ENCODE measurements around the gene SLC12A8. TPM values are rescaled to one million over a fixed set of nuclear protein-coding genes. Genes with fewer than 3 reads are reported as not detected.

SLC12A8 gene
- total RNA-seq, 2 experiments from 2014 or later = 0.26 to 0.39 TPM

- CTCF ChIA-PET = interaction anchor here (0.5 to 1.7 kb wide), 3 partner anchors 21 to 55 kb away, joined by 3 to 5 read pairs (median 4); no protein-coding TSS in a partner anchor
- peaks cover 11% of the 10 kb centered on the region for H3K27me3 Mint-ChIP-seq
Measured at GRCh38 chr3:125055913-125056745, 156.4 kb downstream of the SLC12A8 start, which contains the start of gene HEG1. HEG1 (minus strand) TSS chr3:125055997; CDS start chr3:125055890, 107 bp downstream.

GRCh38 chr3:125055331-125055912 is 157.1 kb downstream of the SLC12A8 start:
- Mint-ChIP-seq H3K9me3 (ENCODE audit: low read depth) (no peaks in the 10 kb centered on the region), H3K36me3 (ENCODE audit: low read depth) (peaks cover 7% of the 10 kb centered on the region), H3K27ac (peak overlapping the region; percentile 90), H3K27me3 (peaks cover 6% of the 10 kb centered on the region), H3K4me1 (peaks cover 46% of the 10 kb centered on the region), H3K4me3 (peak overlapping the region; percentile 94)
- intact Hi-C loops (cut with DNase I, micrococcal nuclease) = loop anchor here (1.0 to 10.0 kb wide), 6 partner anchors 67 to 1851 kb away; partner anchors contain the start of genes HACD2 (in 1 of the 2), OSBPL11 (in 1 of the 2), SEC22A (in 1 of the 2) and SLC41A3 (in 1 of the 2)
- peak; percentile 53 for DNase-seq
- peak; percentile 13 for ATAC-seq
- POLR2A ChIA-PET = no interaction called here
- CTCF ChIA-PET = no interaction called here

More at GRCh38 chr3:125055913-125056745, 156.4 kb downstream of the SLC12A8 start, which contains the start of gene HEG1:
- Mint-ChIP-seq H3K4me3 (peak within 1 kb of the TSS; percentile 94), H3K27ac (peak within 1 kb of the TSS; percentile 90), H3K36me3 (ENCODE audit: low read depth) (peaks cover 3% of the 10 kb centered on the region), H3K9me3 (ENCODE audit: low read depth) (no peaks in the 10 kb centered on the region), H3K4me1 (peaks cover 40% of the 10 kb centered on the region)
- DNase-seq = peak; percentile 85
- intact Hi-C loops (cut with DNase I, micrococcal nuclease) = loop anchor here (1.0 to 10.0 kb wide), 6 partner anchors 66 to 1851 kb away; partner anchors contain the start of genes HACD2 (in 1 of the 2), OSBPL11 (in 1 of the 2), SEC22A (in 1 of the 2) and SLC41A3 (in 1 of the 2)
- POLR2A ChIA-PET = no interaction called here
- peak; percentile 58 for ATAC-seq

- POLR2A ChIA-PET = no interaction called here
- CTCF ChIA-PET = interaction anchor here (0.8 to 1.6 kb wide), 3 partner anchors 9 to 293 kb away, joined by 3 read pairs; no protein-coding TSS in a partner anchor
Measured at GRCh38 chr3:125054449-125055329, 157.9 kb downstream of the SLC12A8 start.

GRCh38 chr3:125054062-125054448 is 158.5 kb downstream of the SLC12A8 start:
- Mint-ChIP-seq H3K4me1 (peaks cover 48% of the 10 kb centered on the region), H3K27me3 (peaks cover 2% of the 10 kb centered on the region), H3K36me3 (ENCODE audit: low read depth) (peaks cover 9% of the 10 kb centered on the region), H3K27ac (peak overlapping the region; percentile 90), H3K9me3 (ENCODE audit: low read depth) (no peaks in the 10 kb centered on the region), H3K4me3 (peak overlapping the region; percentile 94)
- ChIA-PET CTCF (interaction anchor here (0.8 to 1.6 kb wide), 3 partner anchors 9 to 293 kb away, joined by 3 read pairs; no protein-coding TSS in a partner anchor), POLR2A (no interaction called here)
- intact Hi-C loops (cut with DNase I, micrococcal nuclease) = loop anchor here (2.0 to 10.0 kb wide), 8 partner anchors 53 to 1849 kb away; partner anchors contain the start of genes HACD2 (in 1 of the 2), SEC22A (in 1 of the 2), SNX4 (in 1 of the 2) and UMPS (in 1 of the 2)
- DNase-seq = no peak
- no peak for ATAC-seq

More at GRCh38 chr3:125054449-125055329, 157.9 kb downstream of the SLC12A8 start:
- Mint-ChIP-seq H3K36me3 (ENCODE audit: low read depth) (peaks cover 9% of the 10 kb centered on the region), H3K27me3 (peaks cover 2% of the 10 kb centered on the region), H3K4me1 (peaks cover 48% of the 10 kb centered on the region), H3K27ac (peak overlapping the region; percentile 90), H3K4me3 (peak overlapping the region; percentile 94), H3K9me3 (ENCODE audit: low read depth) (no peaks in the 10 kb centered on the region)
- intact Hi-C loops (cut with DNase I, micrococcal nuclease) = loop anchor here (1.0 to 10.0 kb wide), 11 partner anchors 53 to 1850 kb away; partner anchors contain the start of genes HACD2 (in 1 of the 2), OSBPL11 (in 1 of the 2), SEC22A (in 1 of the 2) and SLC41A3 (in 1 of the 2)
- DNase-seq (peak; percentile 23), ATAC-seq (peak; percentile 28)

- intact Hi-C loops (cut with DNase I, micrococcal nuclease) = loop anchor here (2.0 to 10.0 kb wide), 10 partner anchors 19 to 1849 kb away; partner anchors contain the start of genes ZNF148 (in 2 of the 2), HACD2 (in 1 of the 2), SEC22A (in 1 of the 2) and SNX4 (in 1 of the 2)
- Mint-ChIP-seq H3K36me3 (ENCODE audit: low read depth) (peaks cover 11% of the 10 kb centered on the region), H3K27me3 (peaks cover 2% of the 10 kb centered on the region), H3K4me3 (no peak overlapping the region), H3K4me1 (peaks cover 51% of the 10 kb centered on the region), H3K9me3 (ENCODE audit: low read depth) (no peaks in the 10 kb centered on the region), H3K27ac (no peak overlapping the region)
- POLR2A ChIA-PET = no interaction called here
- ATAC-seq (no peak), DNase-seq (no peak)
- CTCF ChIA-PET = interaction anchor here (1.6 kb wide), 1 partner anchor 16 kb away, joined by 3 read pairs; no protein-coding TSS in a partner anchor
Measured at GRCh38 chr3:125053304-125053699, 159.2 kb downstream of the SLC12A8 start.

- Mint-ChIP-seq H3K27ac (peak overlapping the region; percentile 87), H3K4me1 (peaks cover 51% of the 10 kb centered on the region), H3K4me3 (peak overlapping the region; percentile 61), H3K27me3 (peaks cover 2% of the 10 kb centered on the region), H3K9me3 (ENCODE audit: low read depth) (no peaks in the 10 kb centered on the region), H3K36me3 (ENCODE audit: low read depth) (peaks cover 11% of the 10 kb centered on the region)
- CTCF ChIA-PET = interaction anchor here (1.2 kb wide), 1 partner anchor 13 kb away, joined by 3 read pairs; no protein-coding TSS in a partner anchor
- intact Hi-C loops (cut with DNase I, micrococcal nuclease) = loop anchor here (1.0 to 10.0 kb wide), 11 partner anchors 17 to 1848 kb away; partner anchors contain the start of genes ZNF148 (in 2 of the 2), HACD2 (in 1 of the 2), SEC22A (in 1 of the 2) and SNX4 (in 1 of the 2)
- no peak for ATAC-seq
- POLR2A ChIA-PET = no interaction called here
- DNase-seq = no peak
Measured at GRCh38 chr3:125052624-125053303, 159.8 kb downstream of the SLC12A8 start.

- intact Hi-C loops (cut with DNase I, micrococcal nuclease) = loop anchor here (1.0 to 10.0 kb wide), 11 partner anchors 17 to 1847 kb away; partner anchors contain the start of genes ZNF148 (in 2 of the 2), HACD2 (in 1 of the 2), SEC22A (in 1 of the 2) and SNX4 (in 1 of the 2)
Measured at GRCh38 chr3:125051715-125052581, 160.6 kb downstream of the SLC12A8 start.

GRCh38 chr3:125051205-125051604 is 161.3 kb downstream of the SLC12A8 start:
- H3K27me3 Mint-ChIP-seq = peaks cover 2% of the 10 kb centered on the region
- H3K36me3 Mint-ChIP-seq (ENCODE audit: low read depth) = peaks cover 11% of the 10 kb centered on the region
- H3K27ac Mint-ChIP-seq = peak overlapping the region; percentile 68
- no peak for DNase-seq
- peak overlapping the region; percentile 61 for H3K4me3 Mint-ChIP-seq
- ChIA-PET POLR2A (no interaction called here), CTCF (no interaction called here)
- H3K4me1 Mint-ChIP-seq = peaks cover 46% of the 10 kb centered on the region
- no peak for ATAC-seq
- no peaks in the 10 kb centered on the region for H3K9me3 Mint-ChIP-seq (ENCODE audit: low read depth)
- intact Hi-C loops (cut with DNase I, micrococcal nuclease) = loop anchor here (5.0 to 10.0 kb wide), 7 partner anchors 56 to 1846 kb away; partner anchors contain the start of genes HACD2 (in 1 of the 2), SEC22A (in 1 of the 2), SNX4 (in 1 of the 2) and UMPS (in 1 of the 2)

More at GRCh38 chr3:125051715-125052581, 160.6 kb downstream of the SLC12A8 start:
- ATAC-seq = peak; percentile 65
- no peaks in the 10 kb centered on the region for H3K9me3 Mint-ChIP-seq (ENCODE audit: low read depth)
- peaks cover 51% of the 10 kb centered on the region for H3K4me1 Mint-ChIP-seq
- peak overlapping the region; percentile 61 for H3K4me3 Mint-ChIP-seq
- peak overlapping the region; percentile 87 for H3K27ac Mint-ChIP-seq
- peak; percentile 81 for DNase-seq
- CTCF ChIA-PET = interaction anchor here (1.2 kb wide), 1 partner anchor 12 kb away, joined by 3 read pairs; no protein-coding TSS in a partner anchor
- peaks cover 2% of the 10 kb centered on the region for H3K27me3 Mint-ChIP-seq
- POLR2A ChIA-PET = no interaction called here
- H3K36me3 Mint-ChIP-seq (ENCODE audit: low read depth) = peaks cover 11% of the 10 kb centered on the region

Measured in activated CD4-positive, alpha-beta T cell treated with anti-CD3 and anti-CD28 coated beads for 36 hours (primary cell).